VCaP (cell line): ENCODE measurements around the gene GOLPH3.

ENCODE experiments used
- H3K27ac ChIP-seq: fragments of 450-650 bp; 2 replicates; pipeline ENCODE4 v1.5.1; 2017
- TF ChIP-seq, protein P1 (sequence below): fragments of 450-650 bp; conservative IDR thresholded peaks from 2 replicates; pipeline ENCODE4 v1.5.1; 2017; ENCODE audit warnings: mild to moderate bottlenecking, moderate library complexity

GOLPH3 gene

GRCh38 chr5:32156635-32157034, 17.5 kb downstream of the GOLPH3 start:
- TF ChIP-seq, protein P1, sequence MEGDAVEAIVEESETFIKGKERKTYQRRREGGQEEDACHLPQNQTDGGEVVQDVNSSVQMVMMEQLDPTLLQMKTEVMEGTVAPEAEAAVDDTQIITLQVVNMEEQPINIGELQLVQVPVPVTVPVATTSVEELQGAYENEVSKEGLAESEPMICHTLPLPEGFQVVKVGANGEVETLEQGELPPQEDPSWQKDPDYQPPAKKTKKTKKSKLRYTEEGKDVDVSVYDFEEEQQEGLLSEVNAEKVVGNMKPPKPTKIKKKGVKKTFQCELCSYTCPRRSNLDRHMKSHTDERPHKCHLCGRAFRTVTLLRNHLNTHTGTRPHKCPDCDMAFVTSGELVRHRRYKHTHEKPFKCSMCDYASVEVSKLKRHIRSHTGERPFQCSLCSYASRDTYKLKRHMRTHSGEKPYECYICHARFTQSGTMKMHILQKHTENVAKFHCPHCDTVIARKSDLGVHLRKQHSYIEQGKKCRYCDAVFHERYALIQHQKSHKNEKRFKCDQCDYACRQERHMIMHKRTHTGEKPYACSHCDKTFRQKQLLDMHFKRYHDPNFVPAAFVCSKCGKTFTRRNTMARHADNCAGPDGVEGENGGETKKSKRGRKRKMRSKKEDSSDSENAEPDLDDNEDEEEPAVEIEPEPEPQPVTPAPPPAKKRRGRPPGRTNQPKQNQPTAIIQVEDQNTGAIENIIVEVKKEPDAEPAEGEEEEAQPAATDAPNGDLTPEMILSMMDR, result no peak
- peak overlapping the region; percentile 35; the same call in 1 of the 2 replicates for H3K27ac ChIP-seq

- TF ChIP-seq, protein P1, result no peak
- H3K27ac ChIP-seq, result peak overlapping the region; percentile 57
Observed at GRCh38 chr5:32155211-32155610, 18.9 kb downstream of the GOLPH3 start.

DNA sequence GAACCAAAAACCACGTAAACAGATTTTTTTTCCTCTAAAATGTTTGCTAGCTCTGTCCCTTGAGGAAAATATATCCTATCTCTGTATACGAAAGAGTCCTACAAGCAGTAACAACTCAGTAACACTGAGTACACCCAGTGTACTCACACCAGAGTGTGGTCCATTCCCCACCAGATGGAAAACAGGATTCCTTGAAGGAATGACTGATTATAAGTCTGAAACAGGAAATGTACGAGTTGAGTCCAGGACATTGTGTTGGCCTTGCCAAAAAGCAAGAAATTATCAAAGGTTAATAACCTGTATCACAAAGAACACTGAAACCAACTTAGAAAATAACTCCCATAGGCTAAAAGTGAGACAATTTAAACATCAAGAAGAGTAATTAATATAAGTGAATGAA, 20.4 kb downstream of the GOLPH3 start:
- TF ChIP-seq, protein P1, result no peak
- peak overlapping the region; percentile 57 for H3K27ac ChIP-seq

GRCh38 chr5:32151198-32151597, 22.9 kb downstream of the GOLPH3 start:
- TF ChIP-seq, protein P1, result no peak
- 0 out of 2 replicates have a peak overlapping the region, but pooled peaks have one; percentile 57 for H3K27ac ChIP-seq

GRCh38 chr5:32150366-32150765, 23.8 kb downstream of the GOLPH3 start:
- peak overlapping the region; percentile 57; the same call in 1 of the 2 replicates for H3K27ac ChIP-seq
- TF ChIP-seq, protein P1, result no peak

DNA sequence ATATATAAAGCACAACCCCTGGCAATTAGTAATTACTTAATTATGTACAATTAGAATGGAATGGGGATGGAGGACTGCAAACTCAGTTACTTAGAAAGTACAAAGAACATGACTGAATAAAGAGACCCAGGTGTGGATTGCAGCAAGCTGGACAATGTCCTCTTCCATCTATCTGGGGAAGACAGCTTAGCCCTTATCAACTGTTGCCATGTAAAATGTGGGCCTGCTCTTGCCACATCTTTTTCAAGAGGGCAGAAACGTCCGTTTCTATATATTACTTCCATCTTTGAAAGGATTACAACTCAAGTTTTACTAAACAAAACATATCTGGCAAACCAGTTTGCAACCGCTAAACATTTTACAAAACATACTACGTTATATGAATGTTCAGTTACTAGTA, 26.2 kb downstream of the GOLPH3 start:
- TF ChIP-seq, protein P1, result no peak
- peak overlapping the region; percentile 79; the same call in 1 of the 2 replicates for H3K27ac ChIP-seq

GRCh38 chr5:32147236-32147635, 26.9 kb downstream of the GOLPH3 start:
- TF ChIP-seq, protein P1, result no peak
- H3K27ac ChIP-seq, result peak overlapping the region; percentile 79
